GM21423 (cell line): ENCODE results near the gene PALM.

Experiments used
- ATAC-seq: cut with Tn5 transposase; IDR thresholded peaks from one replicate; pipeline ENCODE4 v1.9.1; 2021; ENCODE audit warnings: mild to moderate bottlenecking, moderate library complexity; ENCODE audit not compliant: unreplicated experiment

PALM gene

DNA sequence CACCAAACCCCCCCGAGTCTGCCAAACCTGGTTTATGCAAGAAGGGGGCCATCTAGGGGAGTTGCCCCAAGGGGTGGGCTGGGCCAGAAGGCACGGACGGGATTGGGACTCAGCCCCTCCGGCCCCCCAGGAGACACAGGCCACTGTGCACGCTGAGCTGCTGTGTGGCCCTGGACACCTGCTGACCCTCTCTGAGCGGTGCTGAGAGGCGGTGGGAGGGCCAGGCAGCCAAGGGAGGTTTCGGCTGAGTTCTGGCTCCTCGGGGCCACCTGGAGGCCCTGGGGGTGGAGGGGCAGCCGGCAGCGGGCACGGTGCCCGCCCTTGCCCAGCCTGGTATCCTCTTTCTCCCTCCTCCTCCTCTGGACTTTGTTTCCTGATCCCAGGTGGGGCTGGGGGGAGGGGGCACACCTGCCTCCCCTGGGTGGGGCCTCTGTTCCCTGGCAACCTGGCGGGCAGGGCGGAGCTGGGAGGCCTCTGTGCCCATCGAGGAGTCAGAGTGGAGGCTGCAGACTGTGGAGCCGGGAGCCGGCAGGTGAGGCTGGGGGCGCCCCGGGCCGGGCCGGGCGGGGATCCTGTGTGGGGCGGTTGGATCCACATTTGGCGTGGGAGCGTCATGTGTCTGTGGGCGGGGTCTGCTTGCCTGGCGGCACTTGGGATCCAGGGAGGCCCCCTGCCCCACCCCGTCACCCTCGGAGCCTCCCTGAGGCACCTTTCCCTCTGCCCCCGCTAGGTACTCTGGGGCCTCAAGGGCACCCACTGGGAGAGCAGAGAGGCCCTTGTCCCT lies 42.1 kb downstream of the PALM start, which contains the start of gene MISP:
TSS of gene MISP (plus strand) at position 473 of the 784 bp plus-strand sequence. CDS start 5,835 bp downstream, outside the sequence.
- ATAC-seq: no peak

DNA sequence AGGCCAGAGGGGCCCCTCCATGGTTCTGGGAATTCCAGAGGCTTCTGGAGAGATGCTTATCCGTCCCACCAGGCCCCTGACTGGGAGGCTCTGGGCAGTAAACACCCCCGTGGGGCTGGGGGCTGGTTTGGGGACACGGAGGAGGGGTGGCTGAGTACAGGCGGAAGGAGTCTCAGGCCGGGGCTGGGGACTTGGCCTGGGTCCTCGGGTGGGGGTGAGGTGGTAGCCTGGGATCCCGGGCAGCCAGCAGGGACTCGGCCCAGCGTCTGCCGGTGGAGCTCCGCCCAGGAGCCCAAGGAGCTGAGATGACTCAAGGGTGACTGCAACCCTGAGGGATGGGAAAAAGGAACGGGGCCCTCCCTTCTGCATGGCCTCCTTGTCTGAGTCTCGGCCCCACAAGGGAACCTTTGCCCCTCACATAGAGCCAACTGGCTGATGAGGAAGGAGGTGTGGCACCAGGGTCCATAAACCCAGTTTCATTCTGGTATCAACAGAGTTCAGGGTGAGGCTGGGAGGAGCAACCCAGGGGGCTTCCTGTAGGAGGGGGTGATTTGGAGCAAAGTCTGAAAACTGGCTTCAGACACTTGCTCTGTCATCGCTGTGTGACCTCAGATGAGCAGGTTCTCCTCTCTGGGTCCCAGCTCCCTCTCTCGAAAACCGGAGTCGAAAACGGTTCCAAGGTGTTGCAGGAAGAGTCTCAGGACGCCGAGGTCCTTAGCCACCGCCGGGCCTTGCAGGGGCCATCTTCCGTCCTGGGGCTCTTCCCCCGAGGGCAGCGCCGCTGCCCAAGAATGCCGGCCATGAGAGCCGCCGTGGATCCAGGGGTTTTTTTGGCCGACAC lies 43.0 kb downstream of the PALM start:
- ATAC-seq: no peak

DNA sequence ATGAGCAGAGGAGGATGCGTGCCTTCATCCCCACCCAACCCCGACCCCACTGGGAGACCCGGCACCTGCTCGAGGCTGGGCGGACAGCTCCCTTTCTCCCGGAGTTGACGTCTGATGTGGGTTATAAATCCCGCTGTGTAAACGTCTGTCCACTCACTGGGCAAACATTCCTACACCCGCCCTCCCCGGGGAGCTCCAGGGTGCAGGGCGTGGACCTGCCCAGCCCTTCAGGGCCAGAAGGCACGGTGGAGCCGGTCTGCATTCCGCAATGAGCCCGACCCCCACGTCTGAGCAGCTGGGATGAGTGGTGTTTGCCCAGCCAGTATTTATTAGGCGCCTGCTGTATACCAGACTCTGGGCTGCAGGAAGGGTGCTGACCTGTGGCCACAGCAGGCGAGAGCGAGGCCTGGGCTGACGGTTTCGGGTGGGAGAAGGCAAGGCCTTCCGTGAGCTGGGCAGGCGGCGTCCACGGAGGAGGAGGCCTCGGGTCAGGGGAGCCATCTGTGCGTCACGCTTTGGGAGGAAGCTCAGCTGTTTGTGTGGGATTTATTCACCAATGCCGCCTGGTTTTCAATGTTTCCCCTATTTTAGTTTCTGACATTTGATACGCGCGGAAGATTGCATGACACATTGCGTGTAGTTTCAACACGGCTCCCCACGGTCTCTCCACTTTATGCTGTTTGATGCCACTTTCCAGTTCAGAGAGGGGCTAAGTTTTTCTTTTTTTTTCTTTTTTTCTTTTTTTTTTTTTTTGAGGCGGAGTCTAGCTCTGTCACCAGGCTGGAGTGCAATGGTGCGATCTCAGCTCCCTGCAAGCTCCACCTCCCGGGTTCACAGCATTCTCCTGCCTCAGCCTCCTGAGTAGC lies 44.1 kb downstream of the PALM start:
- ATAC-seq: no peak

DNA sequence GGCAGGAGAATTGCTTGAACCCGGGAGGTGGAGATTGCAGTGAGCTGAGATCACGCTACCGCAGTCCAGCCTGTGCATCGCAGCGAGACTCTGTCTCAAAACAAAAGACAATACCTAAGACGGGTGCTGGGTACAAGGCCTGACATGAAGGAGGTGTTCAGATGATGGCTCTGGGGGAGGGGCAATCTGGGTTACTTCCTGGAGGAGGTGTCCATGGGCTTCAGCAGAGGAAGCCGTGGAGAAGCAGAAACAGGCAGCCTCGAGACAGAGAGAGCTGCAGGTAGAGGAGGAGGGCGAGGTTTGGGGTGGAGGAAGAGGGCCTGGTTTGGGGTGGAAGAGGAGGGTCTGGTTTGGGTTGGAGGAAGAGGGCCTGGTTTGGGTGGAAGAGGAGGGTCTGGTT lies 45.8 kb downstream of the PALM start:
- no peak for ATAC-seq

DNA sequence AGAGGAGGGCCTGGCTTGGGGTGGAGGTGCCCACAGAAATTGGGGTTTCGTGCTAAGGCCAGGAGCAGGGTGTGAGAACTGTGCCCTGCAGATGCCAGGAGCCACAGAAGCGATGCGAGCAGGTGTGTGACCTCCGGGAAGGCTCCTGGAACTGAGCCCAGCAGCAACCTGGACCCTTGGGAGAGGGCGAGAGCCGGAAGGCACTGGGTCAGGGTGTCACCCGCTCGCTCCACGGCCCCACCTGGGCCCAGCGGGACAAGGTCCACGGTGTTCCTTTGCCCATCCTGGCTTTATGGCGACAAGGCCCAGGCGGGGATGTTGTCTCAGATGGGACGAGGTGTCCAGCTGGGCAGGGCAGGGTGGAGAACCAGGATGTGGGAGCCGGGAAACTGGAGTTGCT lies 46.3 kb downstream of the PALM start:
- ATAC-seq: no peak

DNA sequence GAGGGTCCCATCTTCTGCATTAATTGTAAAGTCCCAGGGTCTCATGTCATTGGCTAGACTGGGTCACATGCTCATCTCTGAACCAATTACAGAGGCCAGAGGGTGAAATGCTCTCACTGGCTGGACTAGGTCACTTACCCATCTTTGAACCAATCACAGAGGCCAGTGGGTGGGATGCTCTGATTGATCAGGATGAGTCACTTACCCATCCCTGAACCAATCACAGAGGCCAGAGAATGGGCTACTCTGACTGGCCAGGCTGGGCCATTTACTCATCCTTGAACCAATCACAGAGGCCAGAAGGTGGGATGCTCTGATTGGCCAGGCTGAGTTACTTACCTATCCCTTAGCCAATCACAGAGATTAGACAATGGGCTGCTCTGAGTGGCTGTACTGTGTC lies 47.5 kb downstream of the PALM start:
- ATAC-seq: no peak

DNA sequence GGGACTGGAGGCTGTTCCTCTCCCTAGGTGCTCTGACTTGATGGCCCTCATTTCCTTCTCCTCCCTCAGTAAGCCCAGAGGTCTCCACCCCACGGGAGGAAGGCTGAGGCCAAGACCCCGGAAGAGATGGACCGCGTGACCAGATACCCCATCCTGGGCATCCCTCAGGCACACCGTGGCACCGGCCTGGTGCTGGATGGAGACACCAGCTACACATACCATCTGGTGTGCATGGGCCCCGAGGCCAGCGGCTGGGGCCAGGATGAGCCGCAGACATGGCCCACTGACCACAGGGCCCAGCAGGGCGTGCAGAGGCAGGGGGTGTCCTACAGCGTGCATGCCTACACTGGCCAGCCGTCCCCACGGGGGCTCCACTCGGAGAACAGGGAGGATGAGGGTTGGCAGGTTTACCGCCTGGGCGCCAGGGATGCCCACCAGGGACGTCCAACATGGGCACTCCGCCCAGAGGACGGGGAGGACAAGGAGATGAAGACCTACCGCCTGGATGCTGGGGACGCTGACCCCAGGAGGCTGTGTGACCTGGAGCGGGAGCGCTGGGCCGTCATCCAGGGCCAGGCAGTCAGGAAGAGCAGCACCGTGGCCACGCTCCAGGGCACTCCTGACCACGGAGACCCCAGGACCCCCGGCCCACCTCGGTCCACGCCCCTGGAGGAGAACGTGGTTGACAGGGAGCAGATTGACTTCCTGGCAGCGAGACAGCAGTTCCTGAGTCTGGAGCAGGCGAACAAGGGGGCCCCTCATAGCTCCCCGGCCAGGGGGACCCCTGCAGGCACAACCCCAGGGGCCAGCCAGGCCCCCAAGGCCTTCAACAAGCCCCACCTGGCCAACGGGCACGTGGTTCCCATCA lies 48.3 kb downstream of the PALM start:
- no peak for ATAC-seq

DNA sequence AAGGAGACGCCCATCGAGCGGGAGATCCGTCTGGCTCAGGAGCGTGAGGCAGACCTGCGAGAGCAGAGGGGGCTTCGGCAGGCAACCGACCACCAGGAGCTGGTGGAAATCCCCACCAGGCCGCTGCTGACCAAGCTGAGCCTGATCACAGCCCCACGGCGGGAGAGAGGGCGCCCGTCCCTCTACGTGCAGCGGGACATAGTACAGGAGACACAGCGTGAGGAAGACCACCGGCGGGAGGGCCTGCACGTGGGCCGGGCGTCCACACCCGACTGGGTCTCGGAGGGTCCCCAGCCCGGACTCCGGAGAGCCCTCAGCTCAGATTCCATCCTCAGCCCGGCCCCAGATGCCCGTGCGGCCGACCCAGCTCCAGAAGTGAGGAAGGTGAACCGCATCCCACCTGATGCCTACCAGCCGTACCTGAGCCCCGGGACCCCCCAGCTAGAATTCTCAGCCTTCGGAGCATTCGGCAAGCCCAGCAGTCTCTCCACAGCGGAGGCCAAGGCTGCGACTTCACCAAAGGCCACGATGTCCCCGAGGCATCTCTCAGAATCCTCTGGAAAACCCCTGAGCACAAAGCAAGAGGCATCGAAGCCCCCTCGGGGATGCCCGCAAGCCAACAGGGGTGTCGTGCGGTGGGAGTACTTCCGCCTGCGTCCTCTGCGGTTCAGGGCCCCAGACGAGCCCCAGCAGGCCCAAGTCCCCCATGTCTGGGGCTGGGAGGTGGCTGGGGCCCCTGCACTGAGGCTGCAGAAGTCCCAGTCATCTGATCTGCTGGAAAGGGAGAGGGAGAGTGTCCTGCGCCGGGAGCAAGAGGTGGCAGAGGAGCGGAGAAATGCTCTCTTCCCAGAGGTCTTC lies 49.3 kb downstream of the PALM start:
- ATAC-seq: no peak

DNA sequence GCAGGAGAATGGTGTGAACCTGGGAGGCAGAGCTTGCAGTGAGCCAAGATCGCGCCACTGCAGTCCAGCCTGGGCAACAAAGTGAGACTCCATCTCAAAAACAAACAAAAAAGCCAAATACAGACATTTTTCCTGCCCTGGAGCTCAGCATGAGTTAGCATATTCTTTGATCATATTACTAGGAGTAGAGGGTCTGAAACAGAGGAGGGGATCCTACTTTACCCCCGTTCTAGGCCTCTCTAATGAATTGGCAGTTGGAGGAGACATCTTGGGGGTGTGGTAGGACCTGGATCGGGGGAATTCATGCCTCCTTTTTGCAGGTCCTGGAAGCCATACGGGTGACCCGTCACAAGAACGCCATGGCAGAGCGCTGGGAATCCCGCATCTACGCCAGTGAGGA lies 54.4 kb downstream of the PALM start:
- ATAC-seq: no peak

DNA sequence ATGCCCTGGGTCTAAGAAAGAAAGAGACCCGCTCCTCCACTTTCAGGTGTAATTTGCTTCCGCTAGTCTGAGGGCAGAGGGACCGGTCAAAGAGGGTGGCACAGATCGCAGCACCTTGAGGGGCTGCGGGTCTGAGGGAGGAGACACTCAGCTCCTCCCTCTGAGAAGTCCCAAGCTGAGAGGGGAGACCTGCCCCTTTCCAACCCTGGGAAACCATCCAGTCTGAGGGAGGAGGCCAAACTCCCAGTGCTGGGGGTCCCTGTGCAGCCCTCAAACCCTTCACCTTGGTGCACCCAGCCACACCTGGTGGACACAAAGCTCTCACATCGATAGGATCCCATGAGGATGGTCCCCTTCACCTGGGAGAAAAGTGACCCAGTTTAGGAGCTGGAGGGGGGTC lies 55.1 kb downstream of the PALM start:
- no peak for ATAC-seq

DNA sequence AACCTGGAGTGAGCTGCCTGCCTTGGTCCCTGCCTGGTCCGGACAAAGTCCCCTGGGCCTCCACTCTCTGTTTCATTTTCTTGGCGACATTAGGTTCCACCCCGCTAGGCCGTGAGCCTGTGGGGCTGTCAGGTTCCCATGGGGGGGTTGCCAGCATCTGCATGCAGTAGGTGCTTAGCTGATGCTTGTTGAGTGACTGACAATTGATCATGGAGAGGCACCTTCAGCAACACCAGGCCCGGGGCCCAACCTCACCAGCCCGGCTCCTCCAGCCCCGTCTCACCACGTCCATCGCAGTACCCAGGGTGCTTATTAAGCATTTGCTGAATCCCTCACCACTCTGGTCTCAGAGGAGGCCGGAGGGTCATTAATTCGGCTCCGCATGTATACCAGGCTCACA lies 55.6 kb downstream of the PALM start:
- no peak for ATAC-seq

DNA sequence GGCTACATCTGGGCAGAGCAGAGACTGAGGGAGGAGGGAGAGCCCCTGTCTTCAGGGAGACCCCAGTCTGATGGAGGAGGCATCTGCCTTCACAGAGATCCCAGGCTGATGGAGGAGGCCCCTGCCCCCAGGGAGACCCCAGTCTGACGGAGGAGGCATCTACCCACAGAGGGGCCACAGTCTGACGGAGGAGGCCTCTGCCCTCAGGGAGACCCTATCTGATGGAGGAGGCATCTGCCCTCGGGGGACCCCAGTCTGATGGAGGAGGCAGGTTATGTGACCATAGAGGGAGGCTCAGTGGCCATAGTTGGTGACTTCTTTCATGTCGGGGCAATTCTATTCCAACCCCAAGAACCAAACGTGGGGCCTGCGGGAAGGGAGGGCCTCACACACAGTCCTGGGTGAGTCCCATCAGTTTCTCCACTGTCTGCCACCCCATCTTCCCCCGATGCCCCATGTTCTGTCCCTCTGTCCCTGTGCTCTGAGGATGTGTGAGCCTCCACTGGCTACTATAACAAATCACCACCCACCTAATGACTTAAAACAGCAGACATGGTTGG lies 56.5 kb downstream of the PALM start:
- ATAC-seq: no peak

DNA sequence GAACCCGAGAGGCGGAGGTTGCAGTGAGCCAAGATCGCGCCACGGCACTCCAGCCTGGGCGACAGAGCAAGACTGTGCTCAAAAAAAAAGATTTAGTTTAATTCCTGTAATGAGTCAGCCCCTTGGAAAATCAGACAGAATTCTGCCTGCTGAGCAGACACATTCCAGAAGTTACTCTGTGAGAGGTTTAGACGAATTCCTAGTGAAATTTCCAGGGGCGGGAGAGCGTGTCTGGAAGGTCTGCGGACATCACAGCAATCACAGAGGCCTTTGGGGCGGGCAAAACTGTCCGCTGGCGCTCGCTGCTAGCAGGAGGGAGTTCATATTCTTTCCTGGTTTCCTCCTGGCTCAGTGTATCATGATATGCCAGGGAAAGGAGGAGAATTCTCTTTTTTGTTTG lies 59.7 kb downstream of the PALM start:
- ATAC-seq: no peak

DNA sequence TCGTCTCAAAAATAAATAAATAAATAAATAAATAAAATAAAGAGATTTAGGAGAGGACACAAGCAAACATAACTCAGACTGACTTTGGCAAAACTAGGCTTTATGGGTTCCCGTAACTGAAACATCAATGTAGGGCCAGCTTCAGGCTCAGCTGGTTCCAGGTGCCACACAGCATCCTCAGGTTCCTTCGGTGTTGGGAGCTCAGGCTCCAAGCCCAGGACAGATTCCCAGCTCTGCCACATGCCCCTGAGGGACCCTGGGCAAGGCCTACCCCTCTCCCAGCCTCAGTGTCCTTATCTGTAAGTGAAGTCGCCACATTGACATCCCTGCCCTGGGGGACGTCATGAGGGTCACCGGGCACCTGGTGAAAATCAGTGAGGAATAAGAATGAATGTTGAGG lies 60.9 kb downstream of the PALM start:
- ATAC-seq: no peak

DNA sequence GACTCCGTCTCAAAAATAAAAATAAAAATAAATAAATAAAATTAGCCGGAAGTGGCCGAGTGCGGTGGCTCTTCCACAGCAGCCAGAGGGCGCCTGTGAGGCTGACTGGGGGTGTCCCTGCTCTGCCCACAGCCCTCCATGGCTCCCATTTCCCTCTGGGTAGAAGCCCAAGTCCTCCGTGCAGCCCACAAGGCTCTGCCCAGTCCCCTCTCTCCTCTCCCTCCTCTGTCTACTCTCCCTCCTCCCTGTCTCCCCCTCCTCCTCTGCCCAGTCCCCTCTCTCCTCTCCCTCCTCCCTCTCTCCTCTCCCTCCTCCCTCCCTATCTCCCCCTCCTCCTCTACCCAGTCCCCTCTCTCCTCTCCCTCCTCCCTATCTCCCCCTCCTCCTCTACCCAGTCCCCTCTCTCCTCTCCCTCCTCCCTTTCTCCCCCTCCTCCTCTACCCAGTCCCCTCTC lies 62.6 kb downstream of the PALM start:
- ATAC-seq: no peak

DNA sequence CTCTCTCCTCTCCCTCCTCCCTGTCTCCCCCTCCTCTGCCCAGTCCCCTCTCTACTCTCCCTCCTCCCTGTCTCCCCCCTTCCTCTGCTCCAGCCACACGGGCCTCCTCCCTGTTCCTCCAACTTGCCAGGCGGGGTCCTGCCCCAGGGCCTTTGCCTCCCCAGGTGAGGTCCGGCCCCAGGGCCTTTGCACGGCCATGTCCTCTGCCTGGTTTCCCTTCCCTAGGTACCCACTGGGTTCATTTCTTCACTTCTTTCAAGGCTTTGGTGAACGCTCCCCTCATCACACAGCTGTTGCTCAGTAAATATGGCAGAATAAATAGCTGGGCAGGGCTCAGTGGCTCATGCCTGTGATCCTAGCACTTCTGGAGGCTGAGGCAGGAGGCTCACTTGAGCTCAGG lies 63.3 kb downstream of the PALM start:
- ATAC-seq: no peak

DNA sequence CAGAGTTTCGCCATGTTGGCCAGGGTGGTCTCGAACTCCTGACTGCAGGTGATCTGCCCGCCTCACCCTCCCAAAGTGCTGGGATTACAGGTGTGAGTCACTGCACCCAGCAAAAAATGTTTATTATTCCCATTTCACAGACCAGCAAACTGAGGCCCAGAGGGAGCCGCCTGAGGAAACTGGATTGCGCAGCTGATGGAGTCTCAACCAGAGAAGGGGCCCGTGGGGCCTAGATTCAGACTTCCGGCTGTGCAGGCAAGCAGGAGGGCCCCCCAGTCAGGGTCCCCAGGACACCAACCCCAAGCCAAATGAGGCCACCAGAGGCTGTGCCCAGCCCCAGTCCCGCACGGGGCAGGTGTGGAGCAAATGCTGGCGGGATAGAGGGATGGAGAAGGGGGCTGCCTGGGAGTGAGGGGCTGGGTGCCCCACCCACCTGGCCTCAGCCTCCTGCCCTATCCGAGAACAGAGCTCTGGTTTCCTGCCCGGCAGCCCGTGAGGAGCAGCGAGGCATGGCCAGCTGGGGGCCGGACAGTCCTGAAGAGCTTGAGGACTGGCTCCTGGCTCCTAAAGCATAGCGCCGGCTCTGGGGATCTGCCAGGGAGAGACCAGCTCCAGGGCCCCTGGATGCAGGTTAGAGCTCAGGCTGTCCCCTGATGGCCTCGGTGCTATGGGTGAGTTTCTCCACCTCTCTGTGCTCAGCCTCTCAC lies 64.1 kb downstream of the PALM start:
- no peak for ATAC-seq

DNA sequence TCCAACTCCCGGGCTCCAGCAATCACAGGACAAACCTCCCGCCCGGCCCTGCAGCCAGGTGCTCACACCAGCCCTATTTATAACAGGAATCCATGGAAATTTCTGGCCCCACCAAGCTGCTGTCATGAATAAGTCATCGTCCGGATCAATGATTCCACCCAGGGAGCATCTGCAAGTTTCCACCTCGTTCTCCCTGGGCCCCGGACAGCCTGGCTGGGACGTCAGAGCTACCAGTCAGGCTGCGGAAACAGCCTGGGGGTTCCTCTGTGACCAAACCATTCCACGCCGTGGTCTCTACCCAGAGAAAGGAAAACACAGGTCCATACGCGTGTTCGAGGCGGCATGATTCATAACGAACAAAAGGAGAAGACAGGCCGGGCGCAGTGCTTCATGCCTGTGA lies 67.8 kb downstream of the PALM start:
- no peak for ATAC-seq
